ENCODE data around the gene YWHAB. TPM values are rescaled to one million over a fixed set of nuclear protein-coding genes. Genes with fewer than 3 reads are reported as not detected.

YWHAB gene
- total RNA-seq, 1 donor, result 180 TPM

DNA sequence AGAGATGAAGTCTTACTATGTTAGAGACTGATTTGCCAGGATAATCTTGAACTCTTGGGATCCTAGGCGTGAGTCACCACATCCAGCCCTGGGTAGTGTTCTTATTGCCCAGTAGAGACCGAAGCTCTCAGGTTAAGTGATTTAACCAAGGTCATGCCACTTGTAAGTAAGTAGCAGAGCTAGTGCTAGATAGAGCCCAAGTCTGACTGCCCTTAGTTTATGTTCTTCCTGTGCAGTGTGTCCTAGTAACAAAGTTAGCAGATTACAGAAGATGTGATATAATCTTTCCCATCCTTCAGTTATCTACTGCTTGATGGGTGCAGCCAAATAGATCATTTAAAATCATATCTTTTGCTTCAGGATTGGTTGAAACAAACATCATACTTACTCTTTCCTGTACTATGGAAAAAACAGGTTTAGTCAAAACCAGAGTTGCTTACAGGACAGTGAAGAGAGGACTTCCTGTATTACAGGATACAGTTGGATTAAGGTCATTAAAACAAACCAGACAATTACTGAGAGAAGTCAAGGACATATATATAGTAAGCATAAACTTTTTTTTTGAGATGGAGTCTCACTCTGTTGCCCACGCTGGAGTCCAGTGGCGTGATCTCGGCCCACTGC lies 14.8 kb downstream of the YWHAB start:
- H3K4me3 ChIP-seq (ENCODE audit: low read depth, low read length), result no peak overlapping the region
- no peak for DNase-seq (ENCODE audit: low read depth)
- TF ChIP-seq, protein P1, sequence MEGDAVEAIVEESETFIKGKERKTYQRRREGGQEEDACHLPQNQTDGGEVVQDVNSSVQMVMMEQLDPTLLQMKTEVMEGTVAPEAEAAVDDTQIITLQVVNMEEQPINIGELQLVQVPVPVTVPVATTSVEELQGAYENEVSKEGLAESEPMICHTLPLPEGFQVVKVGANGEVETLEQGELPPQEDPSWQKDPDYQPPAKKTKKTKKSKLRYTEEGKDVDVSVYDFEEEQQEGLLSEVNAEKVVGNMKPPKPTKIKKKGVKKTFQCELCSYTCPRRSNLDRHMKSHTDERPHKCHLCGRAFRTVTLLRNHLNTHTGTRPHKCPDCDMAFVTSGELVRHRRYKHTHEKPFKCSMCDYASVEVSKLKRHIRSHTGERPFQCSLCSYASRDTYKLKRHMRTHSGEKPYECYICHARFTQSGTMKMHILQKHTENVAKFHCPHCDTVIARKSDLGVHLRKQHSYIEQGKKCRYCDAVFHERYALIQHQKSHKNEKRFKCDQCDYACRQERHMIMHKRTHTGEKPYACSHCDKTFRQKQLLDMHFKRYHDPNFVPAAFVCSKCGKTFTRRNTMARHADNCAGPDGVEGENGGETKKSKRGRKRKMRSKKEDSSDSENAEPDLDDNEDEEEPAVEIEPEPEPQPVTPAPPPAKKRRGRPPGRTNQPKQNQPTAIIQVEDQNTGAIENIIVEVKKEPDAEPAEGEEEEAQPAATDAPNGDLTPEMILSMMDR (IDR thresholded peaks at IDR 0.05; ENCODE audit: insufficient read depth, low read length), result no peak

DNA sequence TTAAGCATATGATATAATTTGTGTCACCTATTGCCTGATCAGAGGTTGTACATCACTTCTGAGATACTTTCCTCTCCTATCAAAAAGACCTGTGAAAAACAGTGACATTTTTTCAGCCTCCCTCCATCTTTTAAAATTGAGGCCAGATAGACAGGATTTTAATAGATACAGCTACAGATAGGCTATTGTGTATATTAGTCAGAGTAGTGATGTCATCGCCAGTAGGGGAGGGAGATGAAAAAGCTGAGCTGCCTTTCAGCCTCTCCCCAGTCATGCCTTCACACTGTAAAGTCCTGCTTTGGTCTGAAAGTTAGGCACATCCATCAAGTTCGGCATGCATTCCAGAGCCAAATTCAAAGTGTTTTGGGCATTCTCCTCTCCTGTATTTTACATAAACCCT lies 16.5 kb downstream of the YWHAB start:
- H3K4me3 ChIP-seq (ENCODE audit: low read depth, low read length), result no peak overlapping the region
- DNase-seq (ENCODE audit: low read depth), result peak; percentile 39
- TF ChIP-seq, protein P1 (IDR thresholded peaks at IDR 0.05; ENCODE audit: insufficient read depth, low read length), result no peak

DNA sequence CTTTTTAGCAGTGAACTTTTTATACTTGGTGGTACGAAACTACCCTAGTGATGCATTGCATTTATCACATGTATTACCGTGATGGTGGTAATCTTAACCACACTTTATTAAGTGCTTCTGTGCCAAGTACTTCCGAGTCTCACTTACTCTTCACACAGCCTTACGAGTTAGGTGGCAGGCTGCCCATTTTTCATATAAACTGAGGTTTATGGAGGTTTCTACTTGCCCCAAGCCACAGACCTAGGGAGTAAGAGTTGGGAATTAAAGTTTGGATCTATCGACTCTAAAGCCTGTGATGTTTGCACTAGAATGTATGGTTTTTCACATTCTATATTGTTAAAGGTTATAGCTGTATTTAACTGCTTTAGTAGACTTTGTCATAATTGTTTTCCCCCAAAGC lies 18.9 kb downstream of the YWHAB start:
- H3K4me3 ChIP-seq (ENCODE audit: low read depth, low read length), result no peak overlapping the region
- TF ChIP-seq, protein P1 (IDR thresholded peaks at IDR 0.05; ENCODE audit: insufficient read depth, low read length), result no peak
- no peak for DNase-seq (ENCODE audit: low read depth)

DNA sequence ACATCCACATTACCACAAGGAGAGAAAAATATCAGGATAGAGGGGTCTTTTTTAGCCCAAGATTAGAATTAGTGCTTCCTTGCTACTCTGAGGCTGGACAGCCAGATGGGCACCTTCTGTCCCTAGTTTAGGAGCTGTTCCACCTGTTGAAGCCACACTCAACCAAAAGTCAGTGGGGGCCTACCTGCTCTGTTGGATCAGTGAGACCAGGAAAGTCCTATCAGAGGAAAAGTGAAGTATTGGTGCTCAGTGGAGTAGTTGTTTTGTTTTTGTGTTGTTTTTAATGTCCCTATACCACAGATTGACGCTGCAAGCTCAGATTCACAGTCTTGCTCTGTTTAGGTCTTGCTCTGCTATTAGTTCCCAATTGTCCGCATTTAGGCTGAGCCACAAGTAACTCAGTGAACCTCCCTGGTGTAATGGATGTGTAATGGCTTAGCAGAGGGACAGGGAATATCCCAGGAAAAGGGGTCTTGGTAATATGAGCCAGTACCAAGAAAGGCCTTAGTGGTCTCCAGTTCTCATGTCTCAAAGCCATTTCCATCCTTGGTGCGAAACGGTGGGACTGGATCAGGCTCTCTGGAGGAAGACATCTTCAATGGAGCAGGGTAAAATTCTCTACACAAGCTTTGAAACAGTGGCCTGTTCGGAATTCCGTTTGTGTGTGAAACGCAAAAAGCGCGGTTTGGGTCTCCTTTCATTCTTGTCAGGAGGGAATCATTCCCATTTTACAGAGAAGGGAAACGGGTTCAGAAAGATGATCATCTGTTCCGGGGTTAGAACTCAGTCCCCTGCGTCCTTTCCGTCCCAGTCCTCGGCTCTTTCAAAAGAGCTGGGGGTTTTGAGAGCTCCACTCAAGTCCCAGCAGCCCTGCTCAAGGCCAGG lies 23.7 kb downstream of the YWHAB start:
- TF ChIP-seq, protein P1 (IDR thresholded peaks at IDR 0.05; ENCODE audit: insufficient read depth, low read length), result no peak
- H3K4me3 ChIP-seq (ENCODE audit: low read depth, low read length), result peak overlapping the region; percentile 75
- no peak for DNase-seq (ENCODE audit: low read depth)

DNA sequence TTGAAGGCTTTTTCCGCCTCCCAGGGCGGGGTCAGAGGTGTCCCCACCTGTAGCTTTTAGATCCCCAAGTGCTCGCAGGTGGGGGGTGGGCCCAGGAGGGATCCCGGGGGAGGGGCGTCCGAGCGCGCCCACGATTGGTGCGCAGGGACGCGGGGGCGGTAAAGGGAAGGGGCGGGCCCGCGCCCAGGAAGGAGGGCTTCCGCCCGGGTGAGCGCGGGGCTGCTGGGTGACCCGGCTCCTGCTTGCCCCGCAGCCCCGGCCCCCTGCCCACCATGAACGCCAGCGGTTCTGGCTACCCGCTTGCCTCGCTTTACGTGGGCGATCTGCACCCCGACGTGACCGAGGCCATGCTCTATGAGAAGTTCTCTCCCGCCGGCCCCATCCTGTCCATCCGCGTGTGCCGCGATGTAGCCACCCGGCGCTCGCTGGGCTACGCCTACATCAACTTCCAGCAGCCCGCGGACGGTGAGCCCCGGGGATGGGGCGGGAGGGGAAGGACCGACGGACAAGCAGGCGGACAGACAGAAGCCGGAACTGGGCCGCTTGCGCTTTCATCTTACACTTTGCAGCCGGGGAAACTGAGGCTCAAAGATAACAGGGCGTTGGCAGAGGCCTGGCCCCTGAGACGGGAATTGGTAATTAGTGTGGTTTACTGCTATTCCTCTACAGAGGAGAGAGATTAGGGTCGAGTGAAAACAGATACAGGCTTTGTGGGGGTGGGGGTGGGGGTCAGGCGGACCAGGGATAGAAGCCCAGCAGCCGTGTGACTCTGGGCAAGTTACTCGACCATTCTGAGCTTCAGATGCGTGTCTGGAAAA lies 24.6 kb downstream of the YWHAB start, which contains the start of gene PABPC1L:
PABPC1L (plus strand) TSS at position 189 of the 818 bp plus-strand sequence; CDS start at position 273, 84 bp downstream.
- TF ChIP-seq, protein P1 (IDR thresholded peaks at IDR 0.05; ENCODE audit: insufficient read depth, low read length), result no peak
- DNase-seq (ENCODE audit: low read depth), result peak; percentile 50
- H3K4me3 ChIP-seq (ENCODE audit: low read depth, low read length), result peak within 1 kb of the TSS; percentile 75

DNA sequence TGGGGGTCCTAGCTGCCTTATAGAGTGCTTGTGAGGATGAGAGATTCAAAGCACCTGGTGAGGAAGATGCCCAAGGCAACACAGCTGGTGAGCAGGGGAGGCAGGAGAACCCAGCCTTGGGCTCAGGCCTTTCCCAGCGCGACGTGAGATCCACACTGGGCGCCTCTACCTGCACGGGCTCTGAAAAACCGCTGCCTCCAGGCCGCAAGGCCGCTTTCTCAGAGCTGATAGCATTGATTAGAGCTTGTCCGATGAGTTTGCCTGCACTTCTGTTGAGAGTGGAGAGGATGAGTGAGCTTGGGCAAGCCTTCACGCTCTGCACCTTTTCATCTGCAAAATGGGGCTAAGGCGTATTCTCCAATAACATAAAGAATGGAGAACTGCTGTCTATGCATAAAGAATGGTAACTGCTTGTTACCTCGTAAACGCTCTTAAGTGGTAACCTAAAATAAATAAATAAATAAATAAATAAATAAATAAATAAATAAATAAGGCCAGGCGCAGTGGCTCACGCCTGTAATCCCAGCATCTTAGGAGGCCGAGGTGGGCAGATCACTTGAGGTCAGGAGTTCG lies 25.3 kb downstream of the YWHAB start:
- DNase-seq (ENCODE audit: low read depth), result no peak
- TF ChIP-seq, protein P1 (IDR thresholded peaks at IDR 0.05; ENCODE audit: insufficient read depth, low read length), result no peak
- H3K4me3 ChIP-seq (ENCODE audit: low read depth, low read length), result peak overlapping the region; percentile 75

All from fibroblast of the aortic adventitia (primary cell).